ENCODE results near the gene LDLRAP1.

Gene LDLRAP1

DNA sequence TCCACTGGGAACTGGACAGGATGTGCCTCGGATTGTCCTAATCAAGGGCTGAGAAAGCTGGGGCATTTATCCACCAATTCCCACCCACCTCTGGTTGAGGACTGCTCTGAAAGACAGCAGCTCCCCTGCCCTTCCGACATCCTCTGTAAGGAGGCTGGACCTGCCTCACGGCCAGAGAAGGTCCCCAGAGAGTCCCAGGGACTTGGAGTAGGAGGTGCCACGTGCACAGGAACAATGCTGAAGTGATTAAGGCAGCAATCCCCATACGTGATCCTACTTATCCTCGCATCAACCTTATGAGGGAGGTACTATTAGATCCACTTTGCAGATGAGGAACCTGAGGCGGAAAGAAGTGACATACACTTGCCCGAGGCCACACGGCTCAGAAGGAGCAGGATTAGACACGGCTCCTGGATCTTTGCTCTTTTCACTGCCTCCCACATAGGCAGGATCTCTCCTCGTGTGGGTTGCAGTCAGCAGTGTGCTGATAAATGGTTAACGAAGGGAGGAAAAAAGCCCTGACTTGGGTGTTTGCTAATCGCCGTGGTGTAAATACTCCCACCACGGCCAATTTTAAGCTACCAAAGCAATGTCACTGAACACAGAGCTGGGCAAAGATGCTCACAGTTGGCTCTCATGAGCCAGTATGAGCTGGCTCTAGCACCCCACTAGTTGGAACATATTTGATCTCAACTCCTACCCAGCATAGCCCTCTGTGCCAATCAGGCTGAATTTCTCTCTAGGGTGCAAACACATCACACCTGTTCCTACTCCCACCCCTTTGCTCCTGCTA, 18.6 kb upstream of the LDLRAP1 start:
- no peak for DNase-seq

DNA sequence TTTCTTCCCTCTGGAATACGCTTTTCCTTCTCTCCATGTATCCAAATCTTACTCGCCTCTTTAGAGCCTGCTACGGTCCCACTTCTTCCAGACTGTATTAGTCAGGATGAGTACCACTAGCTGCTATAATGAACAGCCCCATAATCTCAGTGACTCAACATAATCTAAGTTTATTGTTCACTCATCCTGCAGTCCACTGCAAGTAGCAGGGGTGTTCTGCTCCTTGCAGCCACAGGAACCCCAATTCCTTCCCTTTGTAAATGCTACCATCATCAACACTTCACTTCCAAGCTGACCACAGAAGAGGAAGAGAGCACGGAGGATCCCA, 18.1 kb upstream of the LDLRAP1 start:
- no peak for DNase-seq

DNA sequence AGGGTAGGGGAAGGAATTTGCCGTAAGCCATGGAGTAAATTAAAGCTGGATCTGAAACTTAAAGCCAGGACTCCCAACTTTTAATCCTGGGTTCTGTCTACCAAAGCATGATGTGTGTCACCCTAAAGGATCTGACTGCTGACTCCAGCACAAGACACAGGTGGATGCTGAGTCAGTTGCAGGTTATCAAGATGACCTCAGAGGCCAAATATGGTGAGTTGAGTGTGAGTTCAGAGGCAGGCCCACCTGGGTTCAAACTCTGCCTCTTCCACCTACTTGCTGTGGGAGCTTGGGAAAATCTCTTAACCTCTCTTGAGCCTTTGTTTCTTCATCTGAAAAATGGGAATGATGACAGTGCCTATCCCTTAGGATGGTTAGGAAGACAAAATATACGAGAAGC, 16.7 kb upstream of the LDLRAP1 start:
- DNase-seq: no peak

DNA sequence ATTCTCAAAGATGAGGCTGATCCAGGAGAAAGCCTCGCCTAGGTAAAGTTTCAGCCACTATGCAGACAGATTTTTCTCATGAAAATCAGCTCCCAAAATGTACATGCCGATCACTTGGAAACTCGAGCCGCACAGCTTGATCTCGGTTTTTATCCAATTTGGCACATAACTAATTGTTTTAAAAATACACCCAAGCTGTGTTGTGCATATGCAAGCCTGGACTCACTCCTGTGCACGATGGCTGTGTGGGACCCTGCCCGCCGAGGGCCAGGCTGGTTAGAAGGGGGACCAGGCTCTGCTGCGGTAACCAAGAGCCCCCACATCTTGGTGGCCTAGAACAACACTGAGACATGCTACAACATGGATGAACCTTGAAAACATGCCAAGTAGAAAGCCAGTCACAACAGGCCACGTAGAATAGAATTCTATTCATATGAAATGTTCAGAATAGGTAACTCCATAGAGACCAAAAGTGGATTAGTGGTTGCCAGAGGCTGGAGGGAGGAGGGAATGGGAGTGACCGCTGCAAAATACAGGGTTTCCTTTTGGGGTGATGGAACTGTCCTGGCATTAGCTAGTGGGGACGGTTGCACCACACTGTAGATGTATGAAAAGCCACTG, 16.1 kb upstream of the LDLRAP1 start:
- DNase-seq: no peak

DNA sequence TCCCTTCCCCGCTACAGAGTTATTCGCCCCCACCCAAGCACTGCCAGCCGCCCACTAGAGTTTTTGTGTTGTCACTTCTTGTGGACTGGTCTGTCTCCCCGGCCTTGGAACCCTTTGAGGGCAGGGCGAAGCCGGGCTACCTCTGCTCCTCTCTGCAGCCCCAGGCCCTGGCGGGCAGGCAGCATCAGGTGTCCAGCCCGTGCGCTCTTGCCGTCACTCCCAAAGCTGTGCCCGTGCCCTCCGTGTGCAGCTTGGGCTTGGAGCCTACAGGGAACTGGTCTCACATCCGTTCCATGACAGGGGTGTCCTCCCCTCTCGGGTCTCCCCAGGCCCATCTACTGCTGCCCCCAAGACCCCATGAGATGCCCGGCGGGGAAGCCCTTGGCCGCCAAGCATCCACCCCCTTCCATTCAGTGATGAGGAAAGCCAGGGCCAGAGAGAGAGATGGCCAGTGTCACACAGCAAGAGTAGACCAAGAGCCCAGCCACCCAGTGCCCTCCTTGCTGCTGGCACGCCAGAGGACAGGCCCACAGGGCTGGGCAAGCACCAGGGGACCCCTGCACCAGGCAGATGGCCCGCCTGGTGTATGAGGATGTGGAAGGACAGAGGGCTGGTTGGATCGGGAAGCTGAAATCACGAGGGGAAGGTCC, 15.3 kb upstream of the LDLRAP1 start:
- no peak for DNase-seq

DNA sequence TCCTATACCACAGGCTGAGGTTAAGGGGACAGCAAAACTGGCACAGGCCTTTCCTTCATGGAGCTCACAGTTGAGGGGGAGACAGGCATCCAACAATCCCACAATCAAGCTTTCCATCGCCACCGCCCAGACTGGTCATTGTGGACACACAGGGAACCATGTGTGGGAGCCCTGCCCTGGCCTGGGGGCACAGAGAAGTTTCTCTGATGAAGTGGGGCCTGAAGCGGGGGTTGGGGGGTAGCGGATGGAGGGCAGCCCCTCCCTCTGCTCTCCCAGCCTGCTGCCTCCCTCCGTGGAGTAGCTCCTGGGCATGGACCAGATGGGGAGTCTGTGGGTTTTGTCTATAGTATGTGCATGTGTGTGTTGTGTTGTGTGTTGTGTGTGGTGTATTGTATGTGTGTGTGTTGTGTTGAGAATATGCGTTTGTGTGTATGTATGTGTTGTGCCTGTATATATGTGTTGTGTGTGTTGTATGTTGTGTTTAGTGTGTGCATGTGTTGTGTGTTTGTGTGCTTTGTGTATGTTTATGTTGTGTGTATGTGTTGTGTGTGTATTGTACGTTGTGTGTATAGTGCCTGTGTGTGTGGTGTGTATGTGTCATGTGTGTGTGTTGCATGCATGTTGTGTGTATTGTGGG, 14.4 kb upstream of the LDLRAP1 start:
- DNase-seq: no peak

DNA sequence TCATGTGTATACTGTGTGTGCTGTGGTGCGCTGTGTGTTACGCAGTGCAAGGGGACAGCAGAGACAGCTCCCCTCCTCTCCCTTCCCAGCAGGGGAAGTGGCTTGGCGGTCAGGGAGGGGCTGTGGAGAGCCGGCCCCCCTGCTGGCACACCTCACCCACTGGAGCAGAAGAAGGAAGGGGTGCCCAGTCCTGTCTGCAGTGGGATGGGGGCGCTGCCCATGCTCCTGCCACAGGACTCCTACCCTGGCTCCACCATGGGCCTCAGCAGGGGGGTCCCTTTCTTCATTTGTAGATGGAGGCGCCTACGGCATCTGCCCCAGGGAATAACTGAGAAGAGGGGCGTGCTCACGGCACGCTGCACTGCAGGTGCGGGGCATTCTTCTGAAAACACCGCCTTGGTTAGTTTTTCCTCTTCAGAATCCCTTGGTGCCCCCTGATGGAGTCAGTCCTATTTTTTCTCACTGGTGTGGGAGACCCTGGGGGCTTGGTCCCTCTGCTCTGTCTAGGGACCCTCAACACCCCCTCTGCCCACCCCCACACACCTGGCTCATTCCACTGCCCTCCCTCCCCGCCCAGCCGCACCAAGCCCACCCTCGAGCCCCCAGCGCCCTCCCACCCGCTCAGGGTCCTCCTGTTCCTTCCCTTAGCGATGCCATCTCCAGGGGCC, 13.8 kb upstream of the LDLRAP1 start:
- DNase-seq: no peak

DNA sequence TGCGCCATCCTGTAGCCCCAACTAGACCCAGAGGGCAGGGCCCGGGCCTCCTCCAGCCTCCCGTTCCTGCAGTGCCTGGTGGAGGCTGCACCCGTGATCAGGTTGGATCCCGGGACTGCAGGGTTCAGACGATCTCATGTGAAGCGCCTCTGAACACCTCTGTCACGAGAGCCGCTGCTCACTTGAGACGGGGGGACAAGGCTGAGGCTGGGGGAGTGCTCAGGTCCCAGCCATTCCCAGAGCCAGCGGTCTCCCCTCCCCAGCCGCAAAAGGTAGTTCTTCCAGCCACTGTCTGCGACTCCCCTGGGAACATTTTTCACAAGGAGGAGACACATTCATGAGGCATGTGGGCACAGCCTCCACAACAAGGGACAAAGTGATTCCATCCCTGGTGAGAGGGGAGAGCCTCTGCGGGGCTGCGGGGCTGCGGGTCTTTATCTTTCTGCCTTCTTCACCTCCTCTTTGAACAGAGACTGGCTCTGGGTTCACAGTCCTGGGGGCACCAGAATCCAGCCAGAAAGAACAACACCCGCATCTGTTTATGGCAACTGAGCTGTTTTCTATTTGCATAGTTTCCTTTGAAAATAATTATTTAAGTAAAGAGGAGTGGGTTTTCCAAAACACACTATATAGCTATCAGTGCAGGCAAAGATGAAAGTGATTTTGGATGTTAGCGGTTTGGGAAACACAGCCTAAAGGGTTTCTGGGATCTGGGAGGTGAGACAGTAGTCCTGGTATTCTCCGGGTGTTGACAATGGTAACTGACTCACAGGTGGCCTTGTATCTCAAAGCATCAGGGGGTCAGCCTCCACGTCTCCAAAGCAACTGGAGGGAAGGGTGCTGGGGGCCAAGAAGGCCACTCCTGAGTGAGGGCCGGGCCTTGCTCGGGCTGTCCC, 13.0 kb upstream of the LDLRAP1 start:
- DNase-seq: no peak

DNA sequence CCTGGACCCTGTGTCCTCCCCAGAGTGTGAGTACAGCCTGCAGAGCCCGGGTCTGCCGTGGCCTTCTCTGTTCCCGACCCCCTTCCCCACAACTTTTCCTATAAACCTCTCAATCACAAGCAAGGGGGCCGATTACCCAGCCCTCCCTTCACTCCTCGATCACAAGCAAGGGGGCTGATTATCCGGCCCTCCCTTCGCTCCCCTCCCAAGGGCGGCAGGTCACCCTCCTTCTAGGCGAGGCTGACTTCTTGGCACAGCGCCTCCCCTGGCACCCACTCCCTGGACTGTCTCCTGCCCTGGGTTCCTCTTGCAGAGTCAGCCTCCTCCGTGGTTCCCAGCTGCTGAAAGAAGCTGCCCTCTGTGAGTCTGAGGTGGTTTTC, 12.3 kb upstream of the LDLRAP1 start:
- DNase-seq: no peak

DNA sequence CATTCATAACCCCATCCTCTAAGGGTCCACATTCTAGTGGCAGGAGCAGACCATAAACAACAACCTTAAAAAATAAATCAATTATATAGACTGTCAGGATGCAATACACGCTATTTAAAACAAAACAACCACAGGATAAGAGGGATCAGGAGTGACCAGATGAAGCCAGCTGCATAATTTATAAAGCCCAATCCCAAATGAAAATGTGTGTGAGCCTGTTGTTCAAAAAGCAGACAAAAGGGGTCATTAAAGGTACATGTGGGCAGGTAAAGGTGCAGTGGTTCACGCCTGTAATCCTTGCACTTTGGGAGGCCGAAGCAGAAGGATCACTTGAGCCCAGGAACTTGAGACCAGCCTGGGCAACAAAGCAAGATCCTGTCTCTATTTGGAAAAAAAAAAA, 10.4 kb upstream of the LDLRAP1 start:
- no peak for DNase-seq

DNA sequence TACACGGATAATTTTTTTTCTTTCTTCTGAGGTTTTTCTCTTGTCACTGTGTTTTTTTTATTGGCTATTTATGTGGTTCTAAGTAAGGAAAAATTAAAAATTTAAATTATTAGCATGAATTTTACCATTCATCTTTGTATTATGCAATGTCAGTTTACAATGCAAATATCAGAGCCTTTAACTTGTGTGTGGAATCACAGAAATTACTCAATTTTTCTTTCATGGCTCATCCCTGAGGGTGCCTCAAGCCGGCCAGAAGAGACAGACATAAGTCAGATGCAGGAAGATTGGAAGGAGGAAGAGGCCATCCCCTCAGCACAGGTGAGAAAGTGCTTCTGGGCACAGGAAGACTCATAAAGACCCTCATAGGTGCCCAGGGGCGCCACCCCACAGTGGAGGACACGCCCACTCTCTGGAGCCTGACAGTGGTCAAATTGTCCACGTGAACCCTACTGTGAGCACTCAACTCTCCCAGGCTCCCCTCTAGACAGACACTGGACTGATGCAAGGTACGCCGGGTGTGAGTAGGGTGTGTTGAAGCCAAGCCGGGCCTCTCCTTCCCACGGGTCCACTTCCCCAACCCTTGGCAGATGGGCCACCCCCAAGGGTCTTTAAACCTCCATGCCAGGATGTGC, 9.5 kb upstream of the LDLRAP1 start:
- no peak for DNase-seq

DNA sequence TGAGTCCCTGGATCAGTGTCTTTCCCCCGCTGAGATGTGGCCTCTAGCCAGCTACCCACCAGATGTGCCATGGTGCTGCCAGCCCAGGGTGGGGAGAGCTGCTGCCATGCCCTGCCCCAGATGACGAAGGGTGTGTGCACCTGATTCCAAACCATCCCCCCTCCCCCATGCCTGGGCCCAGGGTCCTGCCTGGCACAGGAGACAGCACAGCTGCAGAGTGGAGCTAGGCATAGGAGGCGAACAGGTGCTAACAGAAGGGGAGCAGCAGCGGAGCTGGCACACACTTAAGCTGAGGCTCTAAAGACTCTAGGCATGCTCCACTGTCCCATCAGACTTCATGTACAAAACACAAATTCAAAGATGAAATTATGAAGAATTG, 9.0 kb upstream of the LDLRAP1 start:
- no peak for DNase-seq

DNA sequence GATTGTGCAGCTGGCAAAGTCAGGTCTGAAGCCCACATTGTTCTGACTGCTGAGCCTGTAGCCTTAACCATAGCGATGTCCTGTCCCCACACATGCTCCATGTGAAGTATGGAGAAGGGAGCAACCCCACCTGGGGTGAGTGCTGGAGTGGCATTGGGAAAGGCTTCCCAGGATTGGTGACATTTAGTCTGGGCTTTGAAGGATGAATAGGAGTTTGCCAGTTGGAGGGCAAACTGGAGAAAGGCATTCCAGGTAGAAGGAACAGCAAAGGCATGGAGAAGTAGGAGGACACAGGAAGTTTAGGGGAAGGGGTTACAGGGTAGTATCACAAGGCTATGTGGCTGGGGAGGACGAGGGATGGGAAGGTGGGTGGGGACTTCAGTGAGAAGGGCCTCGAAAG, 7.3 kb upstream of the LDLRAP1 start:
- DNase-seq: no peak

DNA sequence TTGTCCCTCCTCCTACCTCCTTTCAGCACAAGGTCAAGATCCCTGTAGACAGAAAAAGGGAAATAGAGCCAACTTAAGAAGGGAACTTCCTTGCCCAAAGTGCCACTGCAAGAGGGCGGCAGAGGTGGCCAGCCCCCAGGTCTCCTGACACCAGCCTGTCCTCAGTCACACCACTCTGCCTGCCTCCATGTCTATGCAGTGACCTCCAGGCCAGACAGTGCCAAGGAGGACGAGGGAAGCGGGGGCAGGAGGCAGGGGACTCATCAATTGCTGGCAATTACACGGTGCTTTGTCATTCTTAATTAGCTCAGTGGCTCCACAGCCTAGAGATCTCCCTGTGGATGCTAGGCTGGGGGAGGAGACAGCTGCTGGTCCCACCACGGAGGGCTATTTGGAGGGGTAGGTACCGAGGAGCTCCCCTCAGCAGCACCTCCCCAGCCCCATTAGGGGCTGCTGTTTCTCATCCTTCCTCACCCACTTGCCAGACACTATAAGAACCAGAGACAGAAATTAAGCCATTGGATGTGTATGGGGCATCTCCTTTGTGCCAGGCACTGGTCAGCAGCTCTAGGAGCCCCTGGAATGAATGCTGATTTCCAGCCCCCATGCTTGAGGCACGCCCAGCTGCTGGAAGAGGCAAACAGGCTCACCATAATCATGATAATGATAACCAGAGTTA, 6.1 kb upstream of the LDLRAP1 start:
- no peak for DNase-seq

DNA sequence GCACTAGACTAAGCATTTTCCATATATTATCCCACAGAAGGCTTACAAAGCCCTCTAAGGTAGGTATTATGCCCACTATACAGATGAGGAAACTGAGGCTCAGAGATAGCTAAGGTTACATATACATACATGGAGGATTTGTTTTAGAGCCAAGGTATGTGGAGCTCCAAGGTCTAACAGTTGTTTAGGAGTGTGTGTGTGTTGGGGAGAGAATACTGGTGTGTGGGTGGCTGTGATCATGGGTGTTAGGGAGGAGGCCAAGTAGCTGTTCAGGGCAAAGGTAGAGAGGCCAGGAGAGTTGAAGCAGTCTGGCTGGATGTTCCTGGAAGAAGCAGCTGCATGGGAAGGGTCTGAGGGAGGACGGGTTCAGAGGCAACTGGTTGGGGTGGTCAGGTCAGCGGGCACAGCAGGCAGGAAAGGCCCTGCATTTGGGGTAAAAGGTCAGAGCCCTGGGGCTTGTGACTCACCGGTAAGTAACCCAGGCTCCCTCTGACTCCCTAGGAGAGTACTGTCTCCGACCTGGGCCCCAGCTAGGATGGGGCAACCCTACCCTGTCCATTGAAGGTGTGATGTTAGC, 5.1 kb upstream of the LDLRAP1 start:
- DNase-seq: no peak

DNA sequence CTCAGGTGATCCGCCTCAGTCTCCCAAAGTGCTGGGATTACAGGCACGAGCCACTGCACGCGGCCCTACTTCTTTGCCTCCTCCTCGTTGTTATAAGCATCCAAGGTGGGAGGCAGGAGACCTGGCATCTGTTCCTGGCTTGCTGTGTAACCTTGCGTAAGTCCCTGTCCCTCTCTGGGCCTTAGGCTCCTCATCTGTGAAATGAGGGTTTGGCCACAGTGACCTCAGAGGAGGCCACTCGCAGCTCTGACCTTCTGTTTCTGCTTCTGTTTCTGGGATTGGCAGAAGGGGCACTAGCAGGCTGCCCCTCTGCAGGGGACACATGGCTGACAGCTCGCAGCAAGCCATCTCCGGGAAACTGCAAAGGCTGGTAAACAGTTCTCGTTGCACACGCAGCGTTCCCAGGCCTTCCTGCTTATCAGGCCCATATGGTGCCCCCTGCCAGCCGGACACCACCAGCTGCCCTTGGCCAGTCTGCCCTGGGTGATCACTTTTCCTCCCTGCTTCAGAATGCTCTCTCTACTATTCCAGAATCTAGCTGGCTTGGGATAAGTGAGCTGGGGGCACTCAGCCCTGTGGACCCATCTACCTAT, 2.6 kb upstream of the LDLRAP1 start:
- no peak for DNase-seq

DNA sequence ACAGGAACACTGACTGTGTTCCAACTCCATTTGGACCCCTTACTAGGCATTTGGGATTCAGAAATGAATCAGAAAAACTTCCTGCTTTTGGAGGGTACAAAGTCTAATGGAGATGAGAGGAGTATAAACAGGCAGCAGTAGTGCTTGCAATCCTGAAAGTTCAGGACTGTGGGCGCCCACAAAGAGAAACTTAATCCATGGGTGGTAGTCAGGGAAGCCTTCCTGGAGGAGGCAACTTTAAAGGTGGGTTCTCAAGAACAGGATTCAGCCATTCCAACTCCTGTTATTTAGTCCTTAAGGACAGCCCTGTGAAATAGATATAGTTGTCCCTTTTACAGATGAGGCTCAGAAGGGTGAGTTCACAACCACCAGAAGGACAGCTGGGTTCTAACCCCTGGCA, 2.0 kb upstream of the LDLRAP1 start:
- no peak for DNase-seq

DNA sequence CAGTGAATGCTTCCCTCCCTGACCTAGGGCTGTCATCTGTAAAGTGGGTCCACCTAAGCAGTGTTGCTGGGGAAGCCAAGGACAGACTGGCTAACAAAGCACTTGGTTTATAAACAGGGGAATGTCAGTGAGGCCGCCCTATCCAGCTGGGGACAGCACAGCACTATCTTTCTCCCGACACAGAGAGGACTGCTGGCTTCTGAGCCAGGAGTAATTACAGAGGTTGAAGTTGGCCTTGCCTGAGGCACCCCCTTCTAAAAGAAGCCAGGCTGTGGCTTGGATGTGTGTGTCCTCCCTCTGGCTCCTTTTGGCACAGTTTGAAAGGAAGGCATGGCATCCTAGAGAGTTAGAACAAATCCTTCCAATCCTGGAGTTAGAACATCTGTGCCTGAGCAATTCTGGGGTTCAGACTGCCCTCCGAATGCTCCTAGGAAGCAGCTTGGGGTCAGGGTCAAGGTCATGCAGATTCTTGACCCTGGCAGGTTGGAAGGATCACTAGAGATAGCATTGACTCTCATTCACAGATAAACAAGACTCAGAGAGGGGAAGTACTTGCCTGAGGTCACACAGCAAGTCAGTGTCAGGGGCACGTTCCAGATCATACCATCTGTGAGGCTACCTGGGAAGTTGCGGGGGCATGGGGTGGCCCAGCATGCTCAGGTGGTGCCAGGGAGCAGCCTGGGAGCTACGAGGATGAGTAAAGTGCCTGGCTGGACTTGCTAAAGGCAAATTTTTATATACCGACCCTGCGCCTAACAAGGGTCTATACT, 1.3 kb upstream of the LDLRAP1 start:
- no peak for DNase-seq

DNA sequence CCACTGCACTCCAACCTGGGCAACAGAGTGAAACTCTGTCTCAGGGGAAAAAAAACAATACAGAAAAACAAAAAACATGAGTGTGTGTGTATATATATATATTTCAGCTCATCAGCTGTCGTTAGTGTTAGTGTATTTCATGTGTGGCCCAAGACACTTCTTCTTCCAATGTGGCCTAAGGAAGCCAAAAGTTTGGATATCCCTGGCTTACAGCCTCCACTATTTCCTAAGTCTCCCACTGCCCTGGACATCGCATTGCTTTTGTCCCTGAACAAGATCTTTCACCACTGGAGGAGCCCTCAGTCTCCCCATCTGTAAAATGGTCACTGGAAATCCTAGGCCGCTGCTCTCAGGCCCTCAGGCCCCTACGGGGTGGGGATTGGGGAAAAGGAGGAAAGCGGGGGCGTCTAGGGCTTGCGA, 391 bp upstream of the LDLRAP1 start:
- DNase-seq: no peak
